Activated naive CD4-positive, alpha-beta T cell treated with anti-CD3 and anti-CD28 coated beads for 36 hours (primary cell): ENCODE measurements around the gene TEX264. TPM values are rescaled to one million over a fixed set of nuclear protein-coding genes. Genes with fewer than 3 reads are reported as not detected.
"Not testable (repeated sequence)": the region's sequence is repeated elsewhere in the genome, so short reads cannot be mapped to it uniquely, and the experiment has no call there.

Experiments used
- CTCF ChIA-PET: fragments of 350-600 bp; sonication (Branson Sonifier 250); formaldehyde crosslinking; loops from one replicate; lab custom pipeline; 2021; ENCODE audit warnings: antibody characterized with exemption; lab: Charles Lee
- DNase-seq: peaks from one replicate; pipeline ENCODE4 v3.0.0-alpha.2; 2020
- H3K27ac Mint-ChIP-seq: one replicate; pipeline ENCODE4 v1.8.0; 2021; ENCODE audit warnings: mild to moderate bottlenecking, mixed read lengths
- H3K27me3 Mint-ChIP-seq: one replicate; pipeline ENCODE4 v1.8.0; 2021; ENCODE audit warnings: low read depth, mixed read lengths
- H3K36me3 Mint-ChIP-seq: one replicate; pipeline ENCODE4 v1.8.0; 2021; ENCODE audit warnings: low read depth, mixed read lengths
- H3K4me1 Mint-ChIP-seq: one replicate; pipeline ENCODE4 v1.8.0; 2021; ENCODE audit warnings: low read depth, mixed read lengths
- H3K4me3 Mint-ChIP-seq: one replicate; pipeline ENCODE4 v1.8.0; 2021; ENCODE audit warnings: mild to moderate bottlenecking, moderate library complexity, mixed read lengths
- H3K9me3 Mint-ChIP-seq: one replicate; pipeline ENCODE4 v1.8.0; 2021; ENCODE audit warnings: mixed read lengths
- intact Hi-C: fragments of 100-400 bp; cut with micrococcal nuclease; formaldehyde crosslinking; loops from one replicate; pipeline ENCODE4 v1.15.1; 2023
- total RNA-seq, 2 experiments: library from RNA; stranded (reverse); gene quantifications; one replicate each; pipeline ENCODE4 v1.2.3, GENCODE V29; 2021

TEX264 gene, protein sequence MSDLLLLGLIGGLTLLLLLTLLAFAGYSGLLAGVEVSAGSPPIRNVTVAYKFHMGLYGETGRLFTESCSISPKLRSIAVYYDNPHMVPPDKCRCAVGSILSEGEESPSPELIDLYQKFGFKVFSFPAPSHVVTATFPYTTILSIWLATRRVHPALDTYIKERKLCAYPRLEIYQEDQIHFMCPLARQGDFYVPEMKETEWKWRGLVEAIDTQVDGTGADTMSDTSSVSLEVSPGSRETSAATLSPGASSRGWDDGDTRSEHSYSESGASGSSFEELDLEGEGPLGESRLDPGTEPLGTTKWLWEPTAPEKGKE
- 10 to 100 TPM; 23.7 to 26.6 TPM for total RNA-seq

DNA sequence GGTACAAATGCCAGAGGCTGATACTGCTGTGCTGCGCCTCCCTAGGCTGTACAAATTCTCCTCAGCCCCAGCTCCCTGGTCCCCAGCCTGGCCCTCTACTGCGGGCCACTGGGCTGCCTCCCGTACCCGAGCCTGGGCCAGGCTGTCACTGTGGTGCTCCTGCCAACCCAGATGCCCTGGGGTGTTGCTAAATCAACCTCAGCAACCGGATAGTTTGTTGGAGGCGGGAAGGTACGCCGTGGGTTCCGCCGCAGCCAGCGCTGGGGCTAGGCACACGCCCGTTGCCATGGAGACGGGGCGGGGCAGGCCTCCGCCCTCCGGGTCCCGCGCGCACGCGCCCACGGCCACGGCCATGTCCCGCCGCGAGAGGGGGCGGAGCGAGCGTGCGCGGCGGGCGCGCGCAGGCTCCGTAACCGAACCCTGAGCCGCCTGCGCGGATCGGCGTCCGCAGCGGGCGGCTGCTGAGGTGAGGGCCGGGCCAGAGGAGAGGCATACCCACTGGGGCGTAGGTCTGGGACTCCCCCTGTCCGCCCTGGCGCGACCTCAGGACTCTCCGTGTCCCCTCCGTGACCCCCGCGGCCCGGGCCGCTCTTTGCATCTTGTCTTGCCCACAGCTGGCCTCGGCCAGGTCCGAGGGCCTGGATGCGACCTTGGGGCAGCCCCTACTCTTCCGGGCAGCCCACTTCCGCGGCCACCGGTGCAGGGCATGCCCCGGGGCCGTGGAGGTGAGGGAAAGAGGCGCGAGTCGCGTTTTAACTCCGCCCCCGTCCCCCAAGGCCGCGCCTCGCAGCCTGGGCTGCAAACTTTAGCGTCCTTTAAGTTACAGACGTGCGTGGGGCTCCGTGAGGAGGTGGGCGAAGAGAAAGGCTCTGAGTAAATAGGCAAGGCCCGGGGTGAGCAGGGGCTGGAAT, at the start of gene TEX264:
TSS of gene TEX264 (plus strand) at position 430 of the 911 bp plus-strand sequence. CDS start 3,053 bp downstream, outside the sequence.
- H3K4me3 Mint-ChIP-seq, result peak within 1 kb of the TSS; percentile 85

DNA sequence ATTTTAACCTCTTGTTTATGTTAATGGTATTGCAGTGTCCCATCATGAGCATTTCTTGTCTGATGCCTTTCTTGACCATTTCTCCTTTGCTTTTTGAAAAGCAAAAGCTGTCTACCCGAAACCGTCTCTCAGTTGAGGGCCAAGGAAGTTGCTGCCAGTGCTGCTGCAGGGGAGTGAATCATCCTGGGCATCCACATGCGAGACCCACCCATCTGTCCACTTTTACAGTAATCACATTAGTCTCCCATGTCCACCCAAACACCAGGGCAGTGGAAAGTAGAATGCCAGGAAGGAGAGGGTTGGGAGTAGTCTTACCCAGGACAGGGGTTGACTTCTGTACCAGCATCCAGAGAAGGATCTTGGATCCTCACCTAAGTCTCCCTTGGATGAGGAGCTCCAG, 48.6 kb upstream of the TEX264 start:
- Mint-ChIP-seq H3K4me1 (peaks cover 2% of the 10 kb centered on the region), H3K27me3 (no peaks in the 10 kb centered on the region), H3K4me3 (no peak overlapping the region), H3K27ac (no peak overlapping the region), H3K36me3 (no peaks in the 10 kb centered on the region), H3K9me3 (no peaks in the 10 kb centered on the region)
- CTCF ChIA-PET, result interaction anchor here (0.8 kb wide), 1 partner anchor 121 kb away, joined by 3 read pairs; no protein-coding TSS in a partner anchor
- intact Hi-C loops, result no loop called here
- no peak for DNase-seq

More for the DNA sequence above, at the start of gene TEX264:
- intact Hi-C loops, result loop anchor here (1.0 to 5.0 kb wide), 3 partner anchors 15 to 1054 kb away; partner anchors contain the start of genes DUSP7 and MAPKAPK3
- peak; percentile 85 for DNase-seq
- peak within 1 kb of the TSS; percentile 66 for H3K27ac Mint-ChIP-seq
- no peaks in the 10 kb centered on the region for H3K27me3 Mint-ChIP-seq
- CTCF ChIA-PET, result interaction anchor here (1.4 to 8.6 kb wide), 12 partner anchors 11 to 281 kb away, joined by 3 to 146 read pairs (median 8); partner anchors contain the start of genes DCAF1 and RAD54L2
- H3K9me3 Mint-ChIP-seq, result no peaks in the 10 kb centered on the region
- H3K36me3 Mint-ChIP-seq, result peaks cover 11% of the 10 kb centered on the region
- H3K4me1 Mint-ChIP-seq, result peaks cover 61% of the 10 kb centered on the region

DNA sequence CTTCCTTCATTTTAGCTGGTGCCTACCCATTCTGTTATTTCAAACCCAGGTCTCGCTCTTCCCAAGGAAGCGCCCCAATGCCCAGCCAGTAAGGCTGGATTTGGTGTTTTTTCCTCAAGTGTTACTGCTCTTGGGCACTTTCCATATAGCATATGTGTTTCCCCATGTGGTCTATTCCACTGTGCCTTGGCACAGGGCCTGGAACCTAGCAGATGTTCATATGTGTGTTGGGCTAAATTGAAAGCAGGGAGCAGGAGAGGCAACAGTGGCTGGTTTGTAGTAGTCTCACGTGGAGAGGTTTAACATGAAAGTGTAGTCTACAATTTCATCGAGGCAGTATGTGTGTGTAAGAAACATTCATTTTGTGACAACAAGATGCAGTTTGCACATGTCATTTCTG, 48.2 kb upstream of the TEX264 start:
- intact Hi-C loops, result no loop called here
- no peak overlapping the region for H3K4me3 Mint-ChIP-seq
- H3K36me3 Mint-ChIP-seq, result no peaks in the 10 kb centered on the region
- DNase-seq, result no peak
- CTCF ChIA-PET, result no interaction called here
- peaks cover 2% of the 10 kb centered on the region for H3K4me1 Mint-ChIP-seq
- H3K27me3 Mint-ChIP-seq, result no peaks in the 10 kb centered on the region
- no peak overlapping the region for H3K27ac Mint-ChIP-seq
- H3K9me3 Mint-ChIP-seq, result no peaks in the 10 kb centered on the region

DNA sequence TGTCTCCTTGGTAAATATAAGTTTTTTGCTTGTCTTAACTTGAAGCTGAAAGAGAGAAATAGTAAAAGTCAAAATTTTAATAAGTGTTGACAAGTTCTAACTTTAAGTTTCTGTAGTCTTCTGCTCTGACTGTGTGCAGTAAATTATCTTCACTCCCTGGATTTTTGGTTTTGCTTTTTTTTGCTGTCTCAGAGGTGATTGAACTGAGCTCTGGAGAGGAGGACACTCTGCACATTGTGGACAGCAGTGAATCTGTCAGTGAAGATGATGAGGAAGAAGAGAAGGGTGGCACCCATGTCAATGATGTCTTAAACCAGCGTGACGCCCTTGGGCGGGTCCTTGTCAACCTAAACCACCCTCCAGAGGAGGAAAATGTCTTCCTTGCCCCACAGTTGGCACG, 40.5 kb upstream of the TEX264 start:
- intact Hi-C loops, result loop anchor here (5.0 kb wide), 1 partner anchor 172 kb away; no protein-coding TSS in a partner anchor
- CTCF ChIA-PET, result interaction anchor here (0.6 kb wide), 2 partner anchors 12 to 113 kb away, joined by 3 read pairs; no protein-coding TSS in a partner anchor
- H3K9me3 Mint-ChIP-seq, result no peaks in the 10 kb centered on the region
- peaks cover 20% of the 10 kb centered on the region for H3K36me3 Mint-ChIP-seq
- no peaks in the 10 kb centered on the region for H3K4me1 Mint-ChIP-seq
- H3K27me3 Mint-ChIP-seq, result no peaks in the 10 kb centered on the region
- no peak overlapping the region for H3K4me3 Mint-ChIP-seq
- DNase-seq, result no peak
- no peak overlapping the region for H3K27ac Mint-ChIP-seq

DNA sequence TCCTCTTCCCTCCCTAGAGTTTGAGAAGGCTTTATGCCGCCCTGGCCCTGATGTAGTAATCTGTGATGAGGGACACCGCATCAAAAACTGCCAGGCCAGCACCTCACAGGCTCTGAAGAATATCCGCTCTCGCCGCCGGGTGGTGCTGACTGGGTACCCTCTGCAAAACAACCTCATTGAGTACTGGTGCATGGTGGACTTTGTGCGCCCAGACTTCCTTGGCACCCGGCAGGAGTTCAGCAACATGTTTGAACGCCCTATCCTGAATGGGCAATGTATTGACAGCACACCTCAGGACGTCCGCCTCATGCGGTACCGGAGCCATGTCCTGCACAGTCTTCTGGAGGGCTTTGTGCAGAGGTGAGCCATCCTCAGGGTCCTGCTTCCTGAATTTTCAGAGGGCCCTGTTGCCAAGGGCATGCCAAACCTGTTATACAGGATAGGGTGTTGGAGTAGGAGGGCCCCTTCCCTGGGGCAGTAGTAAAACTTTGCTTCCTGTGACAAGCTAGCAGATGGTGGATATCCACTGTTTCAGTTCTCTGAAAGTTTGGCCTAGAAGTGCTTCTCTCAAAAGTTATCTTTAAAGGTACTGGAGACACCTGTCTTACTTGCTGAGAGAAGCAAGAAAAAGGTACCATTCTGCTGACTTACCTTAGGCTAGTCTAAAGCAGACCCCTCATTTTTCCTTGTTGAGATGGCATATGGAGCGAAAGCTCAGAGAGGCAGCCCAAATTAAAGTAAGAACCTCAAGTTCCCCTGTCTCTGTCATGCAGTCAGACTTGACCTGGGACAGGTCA, 33.7 kb upstream of the TEX264 start:
- Mint-ChIP-seq H3K4me3 (no peak overlapping the region), H3K4me1 (no peaks in the 10 kb centered on the region), H3K36me3 (peaks cover 30% of the 10 kb centered on the region), H3K9me3 (no peaks in the 10 kb centered on the region), H3K27me3 (no peaks in the 10 kb centered on the region), H3K27ac (no peak overlapping the region)
- intact Hi-C loops, result no loop called here
- DNase-seq, result no peak
- CTCF ChIA-PET, result interaction anchor here (0.8 kb wide), 1 partner anchor 98 kb away, joined by 3 read pairs; no protein-coding TSS in a partner anchor

DNA sequence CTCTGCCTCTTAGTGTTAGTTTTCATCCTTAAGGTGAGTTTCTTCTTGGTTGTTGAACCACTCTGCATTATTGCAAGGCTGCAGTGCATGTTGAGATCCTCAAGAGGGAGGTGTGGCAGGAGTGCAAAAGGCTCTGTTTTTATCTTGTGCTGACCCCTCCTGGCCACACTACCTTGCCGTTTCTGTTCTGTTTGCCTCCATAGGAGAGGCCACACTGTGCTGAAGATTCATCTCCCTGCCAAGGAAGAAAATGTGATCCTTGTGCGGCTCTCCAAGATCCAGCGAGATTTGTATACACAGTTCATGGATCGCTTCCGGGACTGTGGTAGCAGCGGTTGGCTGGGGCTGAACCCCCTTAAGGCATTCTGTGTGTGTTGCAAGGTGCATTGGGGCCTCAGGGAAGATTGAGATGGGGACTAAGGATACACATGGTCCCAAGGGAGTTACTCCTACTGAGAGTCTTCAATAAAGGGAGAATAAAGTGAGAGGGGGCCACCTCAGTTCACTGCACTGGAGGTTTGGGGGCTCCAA, 33.0 kb upstream of the TEX264 start:
- intact Hi-C loops, result loop anchor here (1.0 kb wide), 2 partner anchors 44 to 136 kb away; no protein-coding TSS in a partner anchor
- CTCF ChIA-PET, result interaction anchor here (0.8 to 1.3 kb wide), 3 partner anchors 46 to 138 kb away, joined by 3 read pairs; partner anchors contain the start of gene DCAF1
- DNase-seq, result peak; percentile 50
- Mint-ChIP-seq H3K4me1 (no peaks in the 10 kb centered on the region), H3K9me3 (no peaks in the 10 kb centered on the region), H3K27ac (no peak overlapping the region), H3K4me3 (no peak overlapping the region), H3K36me3 (peaks cover 30% of the 10 kb centered on the region), H3K27me3 (no peaks in the 10 kb centered on the region)

DNA sequence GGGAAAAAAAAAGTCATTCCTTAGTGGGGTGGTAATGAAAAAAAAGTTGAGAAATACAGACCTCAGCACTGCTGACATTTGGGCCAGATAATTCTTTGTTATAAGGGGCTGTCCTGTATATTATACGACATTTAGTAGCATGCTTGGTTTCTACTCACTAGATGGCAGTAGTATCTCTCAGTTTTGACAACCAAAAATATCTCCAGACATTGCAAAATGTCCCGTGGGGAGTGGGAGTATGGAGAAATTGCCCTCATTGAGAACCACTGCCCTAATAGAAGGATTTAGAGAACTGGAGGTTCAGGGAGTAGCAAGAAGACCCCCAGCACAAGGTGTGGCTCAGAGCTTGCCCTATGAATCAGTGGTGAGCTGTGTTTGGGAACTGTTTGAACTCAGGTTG, 28.6 kb upstream of the TEX264 start:
- H3K27me3 Mint-ChIP-seq, result no peaks in the 10 kb centered on the region
- peaks cover 52% of the 10 kb centered on the region for H3K36me3 Mint-ChIP-seq
- CTCF ChIA-PET, result interaction anchor here (0.5 to 3.0 kb wide), 10 partner anchors 12 to 672 kb away, joined by 3 to 11 read pairs (median 4); no protein-coding TSS in a partner anchor
- H3K9me3 Mint-ChIP-seq, result no peaks in the 10 kb centered on the region
- no peak overlapping the region for H3K27ac Mint-ChIP-seq
- no peaks in the 10 kb centered on the region for H3K4me1 Mint-ChIP-seq
- intact Hi-C loops, result loop anchor here (1.0 kb wide), 2 partner anchors 40 to 140 kb away; no protein-coding TSS in a partner anchor
- H3K4me3 Mint-ChIP-seq, result no peak overlapping the region
- no peak for DNase-seq

DNA sequence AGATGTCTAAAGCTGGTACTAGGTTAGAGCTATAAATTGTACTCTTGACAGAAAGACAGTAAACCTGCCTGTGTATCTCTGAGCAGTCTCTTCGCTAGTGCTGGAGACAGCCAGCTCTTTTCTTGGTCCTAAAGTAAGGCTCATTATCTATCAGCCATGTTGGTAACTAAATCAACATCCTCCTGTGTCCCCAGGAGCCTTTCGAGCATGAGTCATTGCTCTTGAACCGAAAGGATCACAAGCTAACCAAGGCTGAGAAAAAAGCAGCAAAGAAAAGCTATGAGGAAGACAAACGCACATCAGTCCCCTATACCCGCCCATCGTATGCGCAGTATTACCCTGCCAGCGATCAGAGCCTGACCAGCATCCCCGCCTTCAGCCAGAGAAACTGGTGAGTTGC, 25.0 kb upstream of the TEX264 start:
- peaks cover 60% of the 10 kb centered on the region for H3K36me3 Mint-ChIP-seq
- H3K9me3 Mint-ChIP-seq, result no peaks in the 10 kb centered on the region
- no peak for DNase-seq
- H3K27ac Mint-ChIP-seq, result no peak overlapping the region
- no peak overlapping the region for H3K4me3 Mint-ChIP-seq
- CTCF ChIA-PET, result interaction anchor here (0.9 kb wide), 1 partner anchor 36 kb away, joined by 3 read pairs; no protein-coding TSS in a partner anchor
- H3K4me1 Mint-ChIP-seq, result no peaks in the 10 kb centered on the region
- intact Hi-C loops, result no loop called here
- no peaks in the 10 kb centered on the region for H3K27me3 Mint-ChIP-seq

DNA sequence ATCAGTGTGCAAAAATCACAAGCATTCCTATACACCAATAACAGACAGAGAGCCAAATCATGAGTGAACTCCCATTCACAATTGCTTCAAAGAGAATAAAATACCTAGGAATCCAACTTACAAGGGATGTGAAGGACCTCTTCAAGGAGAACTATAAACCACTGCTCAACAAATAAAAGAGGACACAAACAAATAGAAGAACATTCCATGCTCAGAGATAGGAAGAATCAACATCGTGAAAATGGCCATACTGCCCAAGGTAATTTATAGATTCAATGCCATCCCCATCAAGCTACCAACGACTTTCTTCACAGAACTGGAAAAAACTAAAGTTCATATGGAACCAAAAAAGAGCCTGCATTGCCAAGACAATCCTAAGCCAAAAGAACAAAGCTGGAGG, 18.9 kb upstream of the TEX264 start:
- H3K27me3 Mint-ChIP-seq, H3K4me3 Mint-ChIP-seq, H3K4me1 Mint-ChIP-seq, DNase-seq, intact Hi-C loops, H3K27ac Mint-ChIP-seq, H3K9me3 Mint-ChIP-seq: not testable (repeated sequence)
- CTCF ChIA-PET, result interaction anchor here (1.6 kb wide), 1 partner anchor 29 kb away, joined by 5 read pairs; no protein-coding TSS in a partner anchor
- peaks cover 45% of the 10 kb centered on the region for H3K36me3 Mint-ChIP-seq

DNA sequence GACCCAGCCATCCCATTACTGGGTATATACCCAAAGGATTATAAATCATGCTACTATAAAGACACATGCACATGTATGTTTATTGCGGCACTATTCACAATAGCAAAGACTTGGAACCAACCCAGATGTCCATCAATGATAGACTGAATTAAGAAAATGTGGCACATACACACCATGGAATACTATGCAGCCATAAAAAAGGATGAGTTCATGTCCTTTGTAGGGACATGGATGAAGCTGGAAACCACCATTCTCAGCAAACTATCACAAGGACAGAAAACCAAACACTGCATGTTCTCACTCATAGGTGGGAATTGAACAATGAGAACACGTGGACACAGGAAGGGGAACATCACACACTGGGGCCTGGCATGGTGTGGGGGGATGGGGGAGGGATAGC, 17.6 kb upstream of the TEX264 start:
- intact Hi-C loops, H3K9me3 Mint-ChIP-seq, H3K4me3 Mint-ChIP-seq, H3K4me1 Mint-ChIP-seq, H3K27me3 Mint-ChIP-seq, CTCF ChIA-PET, DNase-seq, H3K27ac Mint-ChIP-seq: not testable (repeated sequence)
- H3K36me3 Mint-ChIP-seq, result peaks cover 45% of the 10 kb centered on the region

DNA sequence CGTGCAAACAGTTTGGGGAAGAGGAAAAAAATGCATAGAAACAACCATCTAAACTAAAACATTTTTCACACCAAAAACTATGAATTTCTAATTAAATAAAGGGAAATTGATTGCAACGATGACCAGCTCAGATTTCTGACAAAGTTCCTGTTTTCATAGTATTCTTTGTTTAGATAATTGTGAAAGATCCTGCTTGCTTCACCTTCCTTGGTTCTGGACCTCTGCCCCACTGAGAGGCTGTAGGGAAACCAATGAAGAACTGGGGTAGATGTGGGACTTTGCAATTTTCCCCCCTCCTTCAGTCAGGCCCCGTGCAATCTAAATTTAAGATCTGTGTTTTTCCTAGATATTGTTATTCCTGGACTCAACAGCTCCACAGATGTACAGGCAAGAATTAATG, 13.8 kb upstream of the TEX264 start:
- CTCF ChIA-PET, result interaction anchor here (2.2 kb wide), 1 partner anchor 12 kb away, joined by 7 read pairs; no protein-coding TSS in a partner anchor
- DNase-seq, result no peak
- Mint-ChIP-seq H3K27me3 (no peaks in the 10 kb centered on the region), H3K9me3 (peaks cover 5% of the 10 kb centered on the region), H3K36me3 (peaks cover 17% of the 10 kb centered on the region), H3K27ac (no peak overlapping the region), H3K4me1 (no peaks in the 10 kb centered on the region), H3K4me3 (no peak overlapping the region)
- intact Hi-C loops, result no loop called here
